GM23338 (cell line): ENCODE data around the gene ATG7.

Experiments
- CREB1 ChIP-seq: fragments of 250-450 bp; sonication (Bioruptor Pico); IDR thresholded peaks from 2 replicates; pipeline ENCODE4 v1.5.0; 2020; ENCODE audit warnings: low read depth, mild to moderate bottlenecking, moderate library complexity
- EZH2 ChIP-seq: fragments of 200-600 bp; sonication (generic); IDR thresholded peaks from one replicate; pipeline ENCODE4 v1.8.0; 2017; ENCODE audit warnings: antibody characterized with exemption, mild to moderate bottlenecking, low read depth; ENCODE audit not compliant: unreplicated experiment
- EZH2phosphoT487 ChIP-seq: fragments of 200-600 bp; sonication (generic); IDR thresholded peaks from one replicate; pipeline ENCODE4 v1.8.1; 2018; ENCODE audit warnings: antibody characterized with exemption; ENCODE audit not compliant: unreplicated experiment
- JUNB ChIP-seq: IDR thresholded peaks from one replicate; pipeline ENCODE4 v1.6.1; 2016; ENCODE audit warnings: antibody characterized with exemption; ENCODE audit not compliant: unreplicated experiment
- POLR2AphosphoS5 ChIP-seq: IDR thresholded peaks from 2 replicates; pipeline ENCODE4 v1.6.1; 2016; ENCODE audit warnings: antibody characterized with exemption, low read depth
- TF ChIP-seq, protein P1 (sequence below), 2 experiments: fragments of 200-600 bp in 1 of 2; sonication (generic) in 1 of 2; conservative IDR thresholded peaks; 2 replicates each; pipeline versions ENCODE4 v1.5.1 to v1.6.1; 2016 to 2017; ENCODE audit warnings: antibody characterized with exemption in 2 of 2, low read depth in 2 of 2, mild to moderate bottlenecking in 2 of 2, moderate library complexity in 1 of 2
- TF ChIP-seq, protein P2 (sequence below): IDR thresholded peaks from one replicate; pipeline ENCODE4 v1.6.1; 2018; ENCODE audit warnings: antibody characterized with exemption; ENCODE audit not compliant: unreplicated experiment
- TF ChIP-seq, protein P3 (sequence below): fragments of 250-450 bp; sonication (Bioruptor Pico); IDR thresholded peaks from 2 replicates; pipeline ENCODE4 v1.5.0; 2020; ENCODE audit warnings: mild to moderate bottlenecking, moderate library complexity
- TF ChIP-seq, protein P4 (sequence below): IDR thresholded peaks from 2 replicates; pipeline ENCODE4 v1.6.1; 2016; ENCODE audit warnings: antibody characterized with exemption

DNA sequence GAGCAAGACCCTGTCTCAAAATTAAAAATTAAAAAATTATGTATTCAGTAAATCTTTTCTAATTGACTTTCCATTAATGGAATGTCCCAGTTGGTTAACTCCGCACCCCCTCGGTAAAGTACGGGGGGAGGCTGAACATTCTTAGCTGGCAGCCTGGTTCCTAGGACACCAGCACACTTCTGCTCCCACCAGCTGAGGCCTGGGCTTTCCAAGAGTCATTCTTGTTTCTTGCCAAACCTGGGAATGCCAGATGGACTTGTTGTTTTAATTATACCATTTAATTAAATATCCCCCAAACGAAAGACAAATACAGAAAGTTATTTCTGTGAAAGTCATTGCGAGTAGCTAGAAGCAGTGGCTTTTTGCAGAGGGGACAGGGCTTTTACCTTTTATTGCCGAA is 192.2 kb downstream of the ATG7 start:
- TF ChIP-seq, protein P1, sequence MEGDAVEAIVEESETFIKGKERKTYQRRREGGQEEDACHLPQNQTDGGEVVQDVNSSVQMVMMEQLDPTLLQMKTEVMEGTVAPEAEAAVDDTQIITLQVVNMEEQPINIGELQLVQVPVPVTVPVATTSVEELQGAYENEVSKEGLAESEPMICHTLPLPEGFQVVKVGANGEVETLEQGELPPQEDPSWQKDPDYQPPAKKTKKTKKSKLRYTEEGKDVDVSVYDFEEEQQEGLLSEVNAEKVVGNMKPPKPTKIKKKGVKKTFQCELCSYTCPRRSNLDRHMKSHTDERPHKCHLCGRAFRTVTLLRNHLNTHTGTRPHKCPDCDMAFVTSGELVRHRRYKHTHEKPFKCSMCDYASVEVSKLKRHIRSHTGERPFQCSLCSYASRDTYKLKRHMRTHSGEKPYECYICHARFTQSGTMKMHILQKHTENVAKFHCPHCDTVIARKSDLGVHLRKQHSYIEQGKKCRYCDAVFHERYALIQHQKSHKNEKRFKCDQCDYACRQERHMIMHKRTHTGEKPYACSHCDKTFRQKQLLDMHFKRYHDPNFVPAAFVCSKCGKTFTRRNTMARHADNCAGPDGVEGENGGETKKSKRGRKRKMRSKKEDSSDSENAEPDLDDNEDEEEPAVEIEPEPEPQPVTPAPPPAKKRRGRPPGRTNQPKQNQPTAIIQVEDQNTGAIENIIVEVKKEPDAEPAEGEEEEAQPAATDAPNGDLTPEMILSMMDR (conservative IDR thresholded peaks at IDR 0.05; ENCODE audit: low read depth in 2 of 2): no peak
- TF ChIP-seq, protein P2, sequence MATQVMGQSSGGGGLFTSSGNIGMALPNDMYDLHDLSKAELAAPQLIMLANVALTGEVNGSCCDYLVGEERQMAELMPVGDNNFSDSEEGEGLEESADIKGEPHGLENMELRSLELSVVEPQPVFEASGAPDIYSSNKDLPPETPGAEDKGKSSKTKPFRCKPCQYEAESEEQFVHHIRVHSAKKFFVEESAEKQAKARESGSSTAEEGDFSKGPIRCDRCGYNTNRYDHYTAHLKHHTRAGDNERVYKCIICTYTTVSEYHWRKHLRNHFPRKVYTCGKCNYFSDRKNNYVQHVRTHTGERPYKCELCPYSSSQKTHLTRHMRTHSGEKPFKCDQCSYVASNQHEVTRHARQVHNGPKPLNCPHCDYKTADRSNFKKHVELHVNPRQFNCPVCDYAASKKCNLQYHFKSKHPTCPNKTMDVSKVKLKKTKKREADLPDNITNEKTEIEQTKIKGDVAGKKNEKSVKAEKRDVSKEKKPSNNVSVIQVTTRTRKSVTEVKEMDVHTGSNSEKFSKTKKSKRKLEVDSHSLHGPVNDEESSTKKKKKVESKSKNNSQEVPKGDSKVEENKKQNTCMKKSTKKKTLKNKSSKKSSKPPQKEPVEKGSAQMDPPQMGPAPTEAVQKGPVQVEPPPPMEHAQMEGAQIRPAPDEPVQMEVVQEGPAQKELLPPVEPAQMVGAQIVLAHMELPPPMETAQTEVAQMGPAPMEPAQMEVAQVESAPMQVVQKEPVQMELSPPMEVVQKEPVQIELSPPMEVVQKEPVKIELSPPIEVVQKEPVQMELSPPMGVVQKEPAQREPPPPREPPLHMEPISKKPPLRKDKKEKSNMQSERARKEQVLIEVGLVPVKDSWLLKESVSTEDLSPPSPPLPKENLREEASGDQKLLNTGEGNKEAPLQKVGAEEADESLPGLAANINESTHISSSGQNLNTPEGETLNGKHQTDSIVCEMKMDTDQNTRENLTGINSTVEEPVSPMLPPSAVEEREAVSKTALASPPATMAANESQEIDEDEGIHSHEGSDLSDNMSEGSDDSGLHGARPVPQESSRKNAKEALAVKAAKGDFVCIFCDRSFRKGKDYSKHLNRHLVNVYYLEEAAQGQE: no peak
- TF ChIP-seq, protein P3, sequence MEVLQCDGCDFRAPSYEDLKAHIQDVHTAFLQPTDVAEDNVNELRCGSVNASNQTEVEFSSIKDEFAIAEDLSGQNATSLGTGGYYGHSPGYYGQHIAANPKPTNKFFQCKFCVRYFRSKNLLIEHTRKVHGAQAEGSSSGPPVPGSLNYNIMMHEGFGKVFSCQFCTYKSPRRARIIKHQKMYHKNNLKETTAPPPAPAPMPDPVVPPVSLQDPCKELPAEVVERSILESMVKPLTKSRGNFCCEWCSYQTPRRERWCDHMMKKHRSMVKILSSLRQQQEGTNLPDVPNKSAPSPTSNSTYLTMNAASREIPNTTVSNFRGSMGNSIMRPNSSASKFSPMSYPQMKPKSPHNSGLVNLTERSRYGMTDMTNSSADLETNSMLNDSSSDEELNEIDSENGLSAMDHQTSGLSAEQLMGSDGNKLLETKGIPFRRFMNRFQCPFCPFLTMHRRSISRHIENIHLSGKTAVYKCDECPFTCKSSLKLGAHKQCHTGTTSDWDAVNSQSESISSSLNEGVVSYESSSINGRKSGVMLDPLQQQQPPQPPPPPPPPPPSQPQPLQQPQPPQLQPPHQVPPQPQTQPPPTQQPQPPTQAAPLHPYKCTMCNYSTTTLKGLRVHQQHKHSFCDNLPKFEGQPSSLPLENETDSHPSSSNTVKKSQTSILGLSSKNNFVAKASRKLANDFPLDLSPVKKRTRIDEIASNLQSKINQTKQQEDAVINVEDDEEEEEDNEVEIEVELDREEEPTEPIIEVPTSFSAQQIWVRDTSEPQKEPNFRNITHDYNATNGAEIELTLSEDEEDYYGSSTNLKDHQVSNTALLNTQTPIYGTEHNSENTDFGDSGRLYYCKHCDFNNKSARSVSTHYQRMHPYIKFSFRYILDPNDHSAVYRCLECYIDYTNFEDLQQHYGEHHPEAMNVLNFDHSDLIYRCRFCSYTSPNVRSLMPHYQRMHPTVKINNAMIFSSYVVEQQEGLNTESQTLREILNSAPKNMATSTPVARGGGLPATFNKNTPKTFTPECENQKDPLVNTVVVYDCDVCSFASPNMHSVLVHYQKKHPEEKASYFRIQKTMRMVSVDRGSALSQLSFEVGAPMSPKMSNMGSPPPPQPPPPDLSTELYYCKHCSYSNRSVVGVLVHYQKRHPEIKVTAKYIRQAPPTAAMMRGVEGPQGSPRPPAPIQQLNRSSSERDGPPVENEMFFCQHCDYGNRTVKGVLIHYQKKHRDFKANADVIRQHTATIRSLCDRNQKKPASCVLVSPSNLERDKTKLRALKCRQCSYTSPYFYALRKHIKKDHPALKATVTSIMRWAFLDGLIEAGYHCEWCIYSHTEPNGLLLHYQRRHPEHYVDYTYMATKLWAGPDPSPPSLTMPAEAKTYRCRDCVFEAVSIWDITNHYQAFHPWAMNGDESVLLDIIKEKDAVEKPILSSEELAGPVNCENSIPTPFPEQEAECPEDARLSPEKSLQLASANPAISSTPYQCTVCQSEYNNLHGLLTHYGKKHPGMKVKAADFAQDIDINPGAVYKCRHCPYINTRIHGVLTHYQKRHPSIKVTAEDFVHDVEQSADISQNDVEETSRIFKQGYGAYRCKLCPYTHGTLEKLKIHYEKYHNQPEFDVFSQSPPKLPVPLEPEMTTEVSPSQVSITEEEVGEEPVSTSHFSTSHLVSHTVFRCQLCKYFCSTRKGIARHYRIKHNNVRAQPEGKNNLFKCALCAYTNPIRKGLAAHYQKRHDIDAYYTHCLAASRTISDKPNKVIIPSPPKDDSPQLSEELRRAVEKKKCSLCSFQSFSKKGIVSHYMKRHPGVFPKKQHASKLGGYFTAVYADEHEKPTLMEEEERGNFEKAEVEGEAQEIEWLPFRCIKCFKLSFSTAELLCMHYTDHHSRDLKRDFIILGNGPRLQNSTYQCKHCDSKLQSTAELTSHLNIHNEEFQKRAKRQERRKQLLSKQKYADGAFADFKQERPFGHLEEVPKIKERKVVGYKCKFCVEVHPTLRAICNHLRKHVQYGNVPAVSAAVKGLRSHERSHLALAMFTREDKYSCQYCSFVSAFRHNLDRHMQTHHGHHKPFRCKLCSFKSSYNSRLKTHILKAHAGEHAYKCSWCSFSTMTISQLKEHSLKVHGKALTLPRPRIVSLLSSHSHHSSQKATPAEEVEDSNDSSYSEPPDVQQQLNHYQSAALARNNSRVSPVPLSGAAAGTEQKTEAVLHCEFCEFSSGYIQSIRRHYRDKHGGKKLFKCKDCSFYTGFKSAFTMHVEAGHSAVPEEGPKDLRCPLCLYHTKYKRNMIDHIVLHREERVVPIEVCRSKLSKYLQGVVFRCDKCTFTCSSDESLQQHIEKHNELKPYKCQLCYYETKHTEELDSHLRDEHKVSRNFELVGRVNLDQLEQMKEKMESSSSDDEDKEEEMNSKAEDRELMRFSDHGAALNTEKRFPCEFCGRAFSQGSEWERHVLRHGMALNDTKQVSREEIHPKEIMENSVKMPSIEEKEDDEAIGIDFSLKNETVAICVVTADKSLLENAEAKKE (CRISPR knock-in tag): no peak
- TF ChIP-seq EZH2: no peak
- TF ChIP-seq EZH2phosphoT487: no peak
- TF ChIP-seq, protein P4, sequence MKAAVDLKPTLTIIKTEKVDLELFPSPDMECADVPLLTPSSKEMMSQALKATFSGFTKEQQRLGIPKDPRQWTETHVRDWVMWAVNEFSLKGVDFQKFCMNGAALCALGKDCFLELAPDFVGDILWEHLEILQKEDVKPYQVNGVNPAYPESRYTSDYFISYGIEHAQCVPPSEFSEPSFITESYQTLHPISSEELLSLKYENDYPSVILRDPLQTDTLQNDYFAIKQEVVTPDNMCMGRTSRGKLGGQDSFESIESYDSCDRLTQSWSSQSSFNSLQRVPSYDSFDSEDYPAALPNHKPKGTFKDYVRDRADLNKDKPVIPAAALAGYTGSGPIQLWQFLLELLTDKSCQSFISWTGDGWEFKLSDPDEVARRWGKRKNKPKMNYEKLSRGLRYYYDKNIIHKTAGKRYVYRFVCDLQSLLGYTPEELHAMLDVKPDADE: no peak
- no peak for TF ChIP-seq CREB1 (CRISPR knock-in tag)
- no peak for TF ChIP-seq POLR2AphosphoS5
- TF ChIP-seq JUNB: no peak
